ENCODE results near the gene SEPTIN11. TPM values are rescaled to one million over a fixed set of nuclear protein-coding genes. Genes with fewer than 3 reads are reported as not detected.

The SEPTIN11 gene
- total and polyA plus RNA-seq, 2 experiments from 2014 or later, result 41.3 to 84.6 TPM

- Histone ChIP-seq H3K4me1 (ENCODE audit: low read depth) (peaks cover 19% of the 10 kb centered on the region), H3K27ac (no peak overlapping the region), H3K4me3 (no peak overlapping the region), H3K36me3 (no peaks in the 10 kb centered on the region), H3K9me3 (ENCODE audit: low read depth) (no peaks in the 10 kb centered on the region), H3K27me3 (no peaks in the 10 kb centered on the region)
- DNase-seq (ENCODE audit: low read depth in 1 of 2, low spot score in 1 of 2), result peak in 1 of 2 donors; percentile 60
- TF ChIP-seq, protein P1, sequence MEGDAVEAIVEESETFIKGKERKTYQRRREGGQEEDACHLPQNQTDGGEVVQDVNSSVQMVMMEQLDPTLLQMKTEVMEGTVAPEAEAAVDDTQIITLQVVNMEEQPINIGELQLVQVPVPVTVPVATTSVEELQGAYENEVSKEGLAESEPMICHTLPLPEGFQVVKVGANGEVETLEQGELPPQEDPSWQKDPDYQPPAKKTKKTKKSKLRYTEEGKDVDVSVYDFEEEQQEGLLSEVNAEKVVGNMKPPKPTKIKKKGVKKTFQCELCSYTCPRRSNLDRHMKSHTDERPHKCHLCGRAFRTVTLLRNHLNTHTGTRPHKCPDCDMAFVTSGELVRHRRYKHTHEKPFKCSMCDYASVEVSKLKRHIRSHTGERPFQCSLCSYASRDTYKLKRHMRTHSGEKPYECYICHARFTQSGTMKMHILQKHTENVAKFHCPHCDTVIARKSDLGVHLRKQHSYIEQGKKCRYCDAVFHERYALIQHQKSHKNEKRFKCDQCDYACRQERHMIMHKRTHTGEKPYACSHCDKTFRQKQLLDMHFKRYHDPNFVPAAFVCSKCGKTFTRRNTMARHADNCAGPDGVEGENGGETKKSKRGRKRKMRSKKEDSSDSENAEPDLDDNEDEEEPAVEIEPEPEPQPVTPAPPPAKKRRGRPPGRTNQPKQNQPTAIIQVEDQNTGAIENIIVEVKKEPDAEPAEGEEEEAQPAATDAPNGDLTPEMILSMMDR (IDR thresholded peaks at IDR 0.05; ENCODE audit: low read depth, low read length), result no peak
Observed at GRCh38 chr4:76981644-76982043, 32.1 kb downstream of the SEPTIN11 start.

GRCh38 chr4:76982638-76983584, 33.4 kb downstream of the SEPTIN11 start:
- Histone ChIP-seq H3K4me3 (no peak overlapping the region), H3K36me3 (no peaks in the 10 kb centered on the region), H3K4me1 (ENCODE audit: low read depth) (peaks cover 23% of the 10 kb centered on the region), H3K9me3 (ENCODE audit: low read depth) (no peaks in the 10 kb centered on the region), H3K27ac (no peak overlapping the region), H3K27me3 (no peaks in the 10 kb centered on the region)
- DNase-seq (ENCODE audit: low read depth in 1 of 2, low spot score in 1 of 2), result peak in 1 of 2 donors; percentile 60
- TF ChIP-seq, protein P1 (IDR thresholded peaks at IDR 0.05; ENCODE audit: low read depth, low read length), result peak; percentile 24

DNA sequence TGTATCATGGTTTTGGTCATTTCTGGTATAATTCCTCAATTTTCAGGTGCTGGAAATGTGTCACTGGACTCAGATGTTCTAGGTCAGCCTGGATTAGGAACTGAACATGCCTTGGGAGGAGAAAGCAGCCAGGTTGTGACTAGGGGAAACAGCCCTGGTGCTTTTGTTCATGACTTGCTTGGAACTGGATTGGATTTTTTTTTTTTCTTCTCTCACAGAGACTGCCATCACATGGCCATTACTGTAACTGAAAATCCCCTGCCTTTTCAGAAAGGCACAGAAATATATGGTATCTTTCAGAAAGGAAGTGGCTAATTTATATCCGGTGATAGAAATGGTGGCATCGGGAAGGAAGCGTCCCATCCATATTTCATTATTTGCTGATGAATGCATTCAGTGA, 34.6 kb downstream of the SEPTIN11 start:
- TF ChIP-seq, protein P1 (IDR thresholded peaks at IDR 0.05; ENCODE audit: low read depth, low read length), result peak; percentile 40
- Histone ChIP-seq H3K36me3 (no peaks in the 10 kb centered on the region), H3K4me1 (ENCODE audit: low read depth) (peaks cover 23% of the 10 kb centered on the region), H3K9me3 (ENCODE audit: low read depth) (no peaks in the 10 kb centered on the region), H3K4me3 (no peak overlapping the region), H3K27ac (peak overlapping the region; percentile 86), H3K27me3 (no peaks in the 10 kb centered on the region)
- DNase-seq (ENCODE audit: low read depth in 1 of 2, low spot score in 1 of 2), result peak in 1 of 2 donors; percentile 71

DNA sequence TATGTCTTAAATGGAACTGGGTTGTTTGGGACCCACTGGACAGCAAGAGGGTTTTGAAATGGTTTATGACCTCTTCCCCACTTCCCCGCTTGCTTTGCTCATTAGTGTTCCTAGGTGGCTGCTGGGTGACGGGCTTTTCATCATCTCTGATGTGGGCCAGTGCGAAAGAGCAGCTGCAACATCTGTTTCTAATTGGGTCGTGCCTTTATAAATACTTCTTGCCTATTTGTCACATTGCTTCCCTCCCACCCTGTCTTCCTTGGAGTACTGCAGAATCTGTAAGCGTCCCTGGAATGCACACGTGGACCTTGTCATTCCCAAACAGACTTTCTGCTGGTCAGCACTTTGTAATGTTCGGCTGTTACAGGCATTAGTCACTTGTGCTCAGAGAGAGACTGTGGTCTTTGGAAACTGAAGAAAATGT, 35.2 kb downstream of the SEPTIN11 start:
- TF ChIP-seq, protein P1 (IDR thresholded peaks at IDR 0.05; ENCODE audit: low read depth, low read length), result no peak
- Histone ChIP-seq H3K27ac (peak overlapping the region; percentile 86), H3K4me3 (no peak overlapping the region), H3K27me3 (no peaks in the 10 kb centered on the region), H3K36me3 (no peaks in the 10 kb centered on the region), H3K9me3 (ENCODE audit: low read depth) (no peaks in the 10 kb centered on the region), H3K4me1 (ENCODE audit: low read depth) (peaks cover 23% of the 10 kb centered on the region)
- DNase-seq (ENCODE audit: low read depth in 1 of 2, low spot score in 1 of 2), result peak; percentile 87 to 99

DNA sequence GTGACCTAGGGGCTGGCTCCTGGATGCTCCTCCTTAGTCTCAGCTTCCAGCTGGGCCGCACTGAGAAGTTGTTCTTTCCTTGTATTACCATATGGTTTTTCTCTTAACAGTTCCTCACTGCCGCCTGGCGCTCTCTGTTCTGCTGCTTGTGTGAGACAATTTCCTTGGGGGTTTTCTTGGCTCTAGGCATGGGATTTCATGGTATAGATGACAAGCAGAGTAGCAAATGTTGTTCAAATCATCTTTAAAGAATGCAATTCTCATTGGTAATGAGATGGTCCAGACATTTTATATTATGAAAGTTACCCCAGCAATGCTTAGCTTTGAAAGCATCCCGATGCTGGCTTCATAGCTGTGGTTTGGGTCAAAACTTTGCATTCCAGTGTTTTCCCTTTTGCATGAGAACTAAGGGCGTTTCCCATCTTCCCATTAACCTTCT, 37.6 kb downstream of the SEPTIN11 start:
- Histone ChIP-seq H3K9me3 (ENCODE audit: low read depth) (no peaks in the 10 kb centered on the region), H3K27ac (no peak overlapping the region), H3K36me3 (no peaks in the 10 kb centered on the region), H3K4me3 (no peak overlapping the region), H3K4me1 (ENCODE audit: low read depth) (peaks cover 23% of the 10 kb centered on the region), H3K27me3 (no peaks in the 10 kb centered on the region)
- DNase-seq (ENCODE audit: low read depth in 1 of 2, low spot score in 1 of 2), result peak in 1 of 2 donors; percentile 97
- TF ChIP-seq, protein P1 (IDR thresholded peaks at IDR 0.05; ENCODE audit: low read depth, low read length), result no peak
